HepG2 (cell line): ENCODE data around the gene THRA. TPM values are rescaled to one million over a fixed set of nuclear protein-coding genes. Genes with fewer than 3 reads are reported as not detected.
A peak's percentile ranks its signal among the peaks of the same experiment; 100 is the strongest.

Experiments used
- AHR ChIP-seq: IDR thresholded peaks from 2 replicates; pipeline ENCODE4 v1.6.1; 2018; ENCODE audit warnings: missing genetic modification reagents, missing compliant biosample characterization
- NCOA2 ChIP-seq: sonication (generic); formaldehyde crosslinking; IDR thresholded peaks from 2 replicates; pipeline ENCODE4 v1.8.0; 2022; ENCODE audit warnings: inconsistent platforms
- RBM39 ChIP-seq: fragments of 200-400 bp; formaldehyde crosslinking; IDR thresholded peaks from one replicate; pipeline ENCODE4 v1.6.1; 2018; ENCODE audit warnings: antibody characterized with exemption, mild to moderate bottlenecking, low read depth, low read length; ENCODE audit not compliant: poor library complexity, severe bottlenecking
- SMC3 ChIP-seq: IDR thresholded peaks from 2 replicates; pipeline ENCODE4 v1.6.1; 2011; ENCODE audit warnings: low read length, improper control_type of control experiment
- SP140L ChIP-seq: sonication (generic); formaldehyde crosslinking; IDR thresholded peaks from 2 replicates; pipeline ENCODE4 v1.4.0; 2020; ENCODE audit warnings: missing genetic modification reagents, borderline replicate concordance
- TCF12 ChIP-seq, 2 experiments: fragments of 450-650 bp in 1 of 2; sonication (generic) in 1 of 2; formaldehyde crosslinking in 1 of 2; IDR thresholded peaks; 2 replicates each; pipeline versions ENCODE4 v1.6.1 to v1.8.0; 2017 to 2022; ENCODE audit warnings: antibody characterized with exemption in 1 of 2, mild to moderate bottlenecking in 1 of 2, missing genetic modification reagents in 1 of 2, moderate library complexity in 1 of 2
- ZFP36L1 ChIP-seq: sonication (generic); formaldehyde crosslinking; IDR thresholded peaks from 2 replicates; pipeline ENCODE4 v1.8.0; 2022; ENCODE audit warnings: mild to moderate bottlenecking, missing genetic modification reagents, moderate library complexity
- ZNF44 ChIP-seq: sonication (generic); formaldehyde crosslinking; IDR thresholded peaks from 2 replicates; pipeline ENCODE4 v1.5.1; 2020; ENCODE audit warnings: mild to moderate bottlenecking, missing genetic modification reagents
- ZNF781 ChIP-seq: sonication (generic); formaldehyde crosslinking; IDR thresholded peaks from 2 replicates; pipeline ENCODE4 v1.5.1; 2020; ENCODE audit warnings: borderline replicate concordance, mild to moderate bottlenecking, missing genetic modification reagents; ENCODE audit errors: not compliant biosample characterization
- ZNF841 ChIP-seq: sonication (generic); formaldehyde crosslinking; IDR thresholded peaks from 2 replicates; pipeline ENCODE4 v1.8.1; 2023; ENCODE audit warnings: missing genetic modification reagents, borderline replicate concordance
- polyA plus RNA-seq, 8 experiments: library from polyadenylated mRNA; depleted of rRNA in 3 of 8; stranded (reverse) in 7 of 8; unstranded in 1 of 8; fragments of >200 nt; fragmentation: Illumina TruSeq in 4 of 8; extraction: Trizol in 4 of 8; gene quantifications; 2 replicates each; pipeline versions ENCODE4 v1.2.1 to v1.2.3, GENCODE V29; 2011 to 2016; ENCODE audit warnings: low read depth in 4 of 8, missing spikeins in 1 of 8, mixed read lengths in 1 of 8; ENCODE audit not compliant: insufficient read depth in 1 of 8
- total RNA-seq, 5 experiments: library from RNA; depleted of rRNA; stranded (reverse); fragments of >200 nt; fragmentation: Illumina TruSeq; extraction: Trizol; gene quantifications; 2 replicates each; pipeline ENCODE4 v1.2.3, GENCODE V29; 2016; ENCODE audit warnings: low read depth in 1 of 5
- TF ChIP-seq, protein P1 (sequence below): sonication (generic); formaldehyde crosslinking; IDR thresholded peaks from 2 replicates; pipeline ENCODE4 v1.9.0; 2021; ENCODE audit warnings: missing genetic modification reagents, mild to moderate bottlenecking, borderline replicate concordance
- TF ChIP-seq, protein P2 (sequence below): sonication (generic); formaldehyde crosslinking; IDR thresholded peaks from 2 replicates; pipeline ENCODE4 v1.5.0; 2020; ENCODE audit warnings: missing genetic modification reagents
- TF ChIP-seq, protein P3 (sequence below): sonication (generic); formaldehyde crosslinking; IDR thresholded peaks from 2 replicates; pipeline ENCODE4 v1.8.0; 2022; ENCODE audit warnings: missing genetic modification reagents, mild to moderate bottlenecking, moderate library complexity, borderline replicate concordance
- TF ChIP-seq, protein P4 (sequence below): sonication (generic); formaldehyde crosslinking; IDR thresholded peaks from 2 replicates; pipeline ENCODE4 v1.4.0; 2020; ENCODE audit warnings: missing genetic modification reagents
- TF ChIP-seq, protein P5 (sequence below): sonication (generic); formaldehyde crosslinking; IDR thresholded peaks from 2 replicates; pipeline ENCODE4 v1.5.0; 2020; ENCODE audit warnings: mild to moderate bottlenecking, missing genetic modification reagents, moderate library complexity
- TF ChIP-seq, protein P6 (sequence below): sonication (generic); formaldehyde crosslinking; IDR thresholded peaks from 2 replicates; pipeline ENCODE4 v1.5.1; 2020; ENCODE audit warnings: missing genetic modification reagents, mild to moderate bottlenecking, borderline replicate concordance
- TF ChIP-seq, protein P7 (sequence below): sonication (generic); formaldehyde crosslinking; IDR thresholded peaks from 2 replicates; pipeline ENCODE4 v1.8.1; 2023; ENCODE audit warnings: missing genetic modification reagents, mild to moderate bottlenecking, borderline replicate concordance

Gene THRA
- total and polyA plus RNA-seq, 2 of the 13 experiments (the other 11 are each of a cell fraction or from before 2014, with no cell fraction given) = 8.0 to 9.9 TPM

DNA sequence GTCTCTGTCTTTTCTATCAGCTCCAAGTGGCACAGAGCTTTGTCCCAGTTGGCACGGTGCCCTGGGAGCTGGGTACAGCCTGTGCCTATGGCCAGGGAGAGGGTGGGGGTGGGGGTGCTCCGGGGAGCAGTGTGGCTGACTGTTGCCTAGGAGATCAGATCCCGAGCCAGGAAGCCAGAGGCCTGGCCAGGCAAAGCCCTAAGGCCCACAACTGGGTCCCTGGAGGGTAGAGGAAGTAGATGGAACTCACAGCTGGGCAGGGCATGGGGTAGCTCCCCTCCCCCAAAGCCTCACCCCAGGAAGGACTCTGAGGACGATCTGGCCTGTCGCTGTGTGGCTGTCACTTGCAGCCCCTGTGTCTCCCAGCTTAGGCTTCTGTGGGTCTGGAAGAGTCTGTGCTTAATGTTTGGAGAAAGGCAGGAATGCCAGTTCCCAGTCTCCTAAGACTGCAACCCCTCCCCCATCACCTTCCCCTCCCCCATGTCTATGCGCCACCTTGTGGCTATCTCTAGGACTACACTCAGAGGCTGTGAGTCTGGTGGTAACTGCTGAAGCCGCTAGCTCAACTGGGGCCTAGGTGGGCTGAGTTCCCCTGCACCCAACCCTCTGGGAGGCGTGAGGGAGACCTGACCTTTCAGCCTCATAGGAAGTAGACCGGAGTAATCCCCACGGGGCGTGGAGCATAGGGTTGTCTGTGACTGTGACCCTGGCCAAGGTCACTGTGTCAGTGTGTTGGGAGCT is 12.6 kb downstream of the THRA start (continued):
- TF ChIP-seq, protein P1, sequence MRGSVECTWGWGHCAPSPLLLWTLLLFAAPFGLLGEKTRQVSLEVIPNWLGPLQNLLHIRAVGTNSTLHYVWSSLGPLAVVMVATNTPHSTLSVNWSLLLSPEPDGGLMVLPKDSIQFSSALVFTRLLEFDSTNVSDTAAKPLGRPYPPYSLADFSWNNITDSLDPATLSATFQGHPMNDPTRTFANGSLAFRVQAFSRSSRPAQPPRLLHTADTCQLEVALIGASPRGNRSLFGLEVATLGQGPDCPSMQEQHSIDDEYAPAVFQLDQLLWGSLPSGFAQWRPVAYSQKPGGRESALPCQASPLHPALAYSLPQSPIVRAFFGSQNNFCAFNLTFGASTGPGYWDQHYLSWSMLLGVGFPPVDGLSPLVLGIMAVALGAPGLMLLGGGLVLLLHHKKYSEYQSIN (CRISPR knock-in tag) = no peak
- TF ChIP-seq, protein P2, sequence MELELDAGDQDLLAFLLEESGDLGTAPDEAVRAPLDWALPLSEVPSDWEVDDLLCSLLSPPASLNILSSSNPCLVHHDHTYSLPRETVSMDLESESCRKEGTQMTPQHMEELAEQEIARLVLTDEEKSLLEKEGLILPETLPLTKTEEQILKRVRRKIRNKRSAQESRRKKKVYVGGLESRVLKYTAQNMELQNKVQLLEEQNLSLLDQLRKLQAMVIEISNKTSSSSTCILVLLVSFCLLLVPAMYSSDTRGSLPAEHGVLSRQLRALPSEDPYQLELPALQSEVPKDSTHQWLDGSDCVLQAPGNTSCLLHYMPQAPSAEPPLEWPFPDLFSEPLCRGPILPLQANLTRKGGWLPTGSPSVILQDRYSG (CRISPR knock-in tag) = no peak
- TF ChIP-seq, protein P3, sequence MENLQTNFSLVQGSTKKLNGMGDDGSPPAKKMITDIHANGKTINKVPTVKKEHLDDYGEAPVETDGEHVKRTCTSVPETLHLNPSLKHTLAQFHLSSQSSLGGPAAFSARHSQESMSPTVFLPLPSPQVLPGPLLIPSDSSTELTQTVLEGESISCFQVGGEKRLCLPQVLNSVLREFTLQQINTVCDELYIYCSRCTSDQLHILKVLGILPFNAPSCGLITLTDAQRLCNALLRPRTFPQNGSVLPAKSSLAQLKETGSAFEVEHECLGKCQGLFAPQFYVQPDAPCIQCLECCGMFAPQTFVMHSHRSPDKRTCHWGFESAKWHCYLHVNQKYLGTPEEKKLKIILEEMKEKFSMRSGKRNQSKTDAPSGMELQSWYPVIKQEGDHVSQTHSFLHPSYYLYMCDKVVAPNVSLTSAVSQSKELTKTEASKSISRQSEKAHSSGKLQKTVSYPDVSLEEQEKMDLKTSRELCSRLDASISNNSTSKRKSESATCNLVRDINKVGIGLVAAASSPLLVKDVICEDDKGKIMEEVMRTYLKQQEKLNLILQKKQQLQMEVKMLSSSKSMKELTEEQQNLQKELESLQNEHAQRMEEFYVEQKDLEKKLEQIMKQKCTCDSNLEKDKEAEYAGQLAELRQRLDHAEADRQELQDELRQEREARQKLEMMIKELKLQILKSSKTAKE (CRISPR knock-in tag) = peak; percentile 86
- TF ChIP-seq ZNF841 (CRISPR knock-in tag) (no peak), RBM39 (no peak), ZNF44 (no peak), SMC3 (peak; percentile 89), ZFP36L1 (CRISPR knock-in tag) (no peak), ZNF781 (CRISPR knock-in tag) (no peak), AHR (CRISPR knock-in tag) (no peak), NCOA2 (CRISPR knock-in tag) (no peak), TCF12 (IDR thresholded peaks at IDR 0.05) (no peak), TCF12 (CRISPR knock-in tag; IDR thresholded peaks at IDR 0.05) (no peak), SP140L (CRISPR knock-in tag) (no peak)
- TF ChIP-seq, protein P4, sequence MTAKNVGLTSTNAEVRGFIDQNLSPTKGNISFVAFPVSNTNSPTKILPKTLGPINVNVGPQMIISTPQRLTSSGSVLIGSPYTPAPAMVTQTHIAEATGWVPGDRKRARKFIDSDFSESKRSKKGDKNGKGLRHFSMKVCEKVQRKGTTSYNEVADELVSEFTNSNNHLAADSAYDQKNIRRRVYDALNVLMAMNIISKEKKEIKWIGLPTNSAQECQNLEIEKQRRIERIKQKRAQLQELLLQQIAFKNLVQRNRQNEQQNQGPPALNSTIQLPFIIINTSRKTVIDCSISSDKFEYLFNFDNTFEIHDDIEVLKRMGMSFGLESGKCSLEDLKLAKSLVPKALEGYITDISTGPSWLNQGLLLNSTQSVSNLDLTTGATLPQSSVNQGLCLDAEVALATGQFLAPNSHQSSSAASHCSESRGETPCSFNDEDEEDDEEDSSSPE = no peak
- TF ChIP-seq, protein P5, sequence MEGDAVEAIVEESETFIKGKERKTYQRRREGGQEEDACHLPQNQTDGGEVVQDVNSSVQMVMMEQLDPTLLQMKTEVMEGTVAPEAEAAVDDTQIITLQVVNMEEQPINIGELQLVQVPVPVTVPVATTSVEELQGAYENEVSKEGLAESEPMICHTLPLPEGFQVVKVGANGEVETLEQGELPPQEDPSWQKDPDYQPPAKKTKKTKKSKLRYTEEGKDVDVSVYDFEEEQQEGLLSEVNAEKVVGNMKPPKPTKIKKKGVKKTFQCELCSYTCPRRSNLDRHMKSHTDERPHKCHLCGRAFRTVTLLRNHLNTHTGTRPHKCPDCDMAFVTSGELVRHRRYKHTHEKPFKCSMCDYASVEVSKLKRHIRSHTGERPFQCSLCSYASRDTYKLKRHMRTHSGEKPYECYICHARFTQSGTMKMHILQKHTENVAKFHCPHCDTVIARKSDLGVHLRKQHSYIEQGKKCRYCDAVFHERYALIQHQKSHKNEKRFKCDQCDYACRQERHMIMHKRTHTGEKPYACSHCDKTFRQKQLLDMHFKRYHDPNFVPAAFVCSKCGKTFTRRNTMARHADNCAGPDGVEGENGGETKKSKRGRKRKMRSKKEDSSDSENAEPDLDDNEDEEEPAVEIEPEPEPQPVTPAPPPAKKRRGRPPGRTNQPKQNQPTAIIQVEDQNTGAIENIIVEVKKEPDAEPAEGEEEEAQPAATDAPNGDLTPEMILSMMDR = peak; percentile 97
- TF ChIP-seq, protein P6, sequence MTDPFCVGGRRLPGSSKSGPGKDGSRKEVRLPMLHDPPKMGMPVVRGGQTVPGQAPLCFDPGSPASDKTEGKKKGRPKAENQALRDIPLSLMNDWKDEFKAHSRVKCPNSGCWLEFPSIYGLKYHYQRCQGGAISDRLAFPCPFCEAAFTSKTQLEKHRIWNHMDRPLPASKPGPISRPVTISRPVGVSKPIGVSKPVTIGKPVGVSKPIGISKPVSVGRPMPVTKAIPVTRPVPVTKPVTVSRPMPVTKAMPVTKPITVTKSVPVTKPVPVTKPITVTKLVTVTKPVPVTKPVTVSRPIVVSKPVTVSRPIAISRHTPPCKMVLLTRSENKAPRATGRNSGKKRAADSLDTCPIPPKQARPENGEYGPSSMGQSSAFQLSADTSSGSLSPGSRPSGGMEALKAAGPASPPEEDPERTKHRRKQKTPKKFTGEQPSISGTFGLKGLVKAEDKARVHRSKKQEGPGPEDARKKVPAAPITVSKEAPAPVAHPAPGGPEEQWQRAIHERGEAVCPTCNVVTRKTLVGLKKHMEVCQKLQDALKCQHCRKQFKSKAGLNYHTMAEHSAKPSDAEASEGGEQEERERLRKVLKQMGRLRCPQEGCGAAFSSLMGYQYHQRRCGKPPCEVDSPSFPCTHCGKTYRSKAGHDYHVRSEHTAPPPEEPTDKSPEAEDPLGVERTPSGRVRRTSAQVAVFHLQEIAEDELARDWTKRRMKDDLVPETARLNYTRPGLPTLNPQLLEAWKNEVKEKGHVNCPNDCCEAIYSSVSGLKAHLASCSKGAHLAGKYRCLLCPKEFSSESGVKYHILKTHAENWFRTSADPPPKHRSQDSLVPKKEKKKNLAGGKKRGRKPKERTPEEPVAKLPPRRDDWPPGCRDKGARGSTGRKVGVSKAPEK = no peak
- TF ChIP-seq, protein P7, sequence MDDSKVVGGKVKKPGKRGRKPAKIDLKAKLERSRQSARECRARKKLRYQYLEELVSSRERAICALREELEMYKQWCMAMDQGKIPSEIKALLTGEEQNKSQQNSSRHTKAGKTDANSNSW (CRISPR knock-in tag) = no peak
